Stimulated activated memory B cell treated with anti-CD40 and anti-IgM and Interleukin-4, amounts not matched to agents 10 μg/mL and 1 μg/mL and 100 μg/mL, for 72 hours (primary cell): ENCODE measurements around the gene HCST.
"Not testable (repeated sequence)": the region's sequence is repeated elsewhere in the genome, so short reads cannot be mapped to it uniquely, and the experiment has no call there.

Source experiments
- ATAC-seq: fragments of 150-1000 bp; cut with Tn5 transposase; 2 replicates; pipeline ENCODE4 v1.10.0; 2021
- H3K27ac Mint-ChIP-seq: one replicate; pipeline ENCODE4 v1.8.0; 2022; ENCODE audit warnings: mild to moderate bottlenecking, mixed read lengths
- H3K27me3 Mint-ChIP-seq: one replicate; pipeline ENCODE4 v1.8.0; 2022; ENCODE audit warnings: mixed read lengths
- H3K36me3 Mint-ChIP-seq: one replicate; pipeline ENCODE4 v1.8.0; 2022; ENCODE audit warnings: mixed read lengths
- H3K4me1 Mint-ChIP-seq: one replicate; pipeline ENCODE4 v1.8.0; 2022; ENCODE audit warnings: mixed read lengths
- H3K4me3 Mint-ChIP-seq: one replicate; pipeline ENCODE4 v1.8.0; 2022; ENCODE audit warnings: mild to moderate bottlenecking, moderate library complexity, mixed read lengths
- H3K9me3 Mint-ChIP-seq: one replicate; pipeline ENCODE4 v1.8.0; 2022; ENCODE audit warnings: mixed read lengths

Gene HCST

DNA sequence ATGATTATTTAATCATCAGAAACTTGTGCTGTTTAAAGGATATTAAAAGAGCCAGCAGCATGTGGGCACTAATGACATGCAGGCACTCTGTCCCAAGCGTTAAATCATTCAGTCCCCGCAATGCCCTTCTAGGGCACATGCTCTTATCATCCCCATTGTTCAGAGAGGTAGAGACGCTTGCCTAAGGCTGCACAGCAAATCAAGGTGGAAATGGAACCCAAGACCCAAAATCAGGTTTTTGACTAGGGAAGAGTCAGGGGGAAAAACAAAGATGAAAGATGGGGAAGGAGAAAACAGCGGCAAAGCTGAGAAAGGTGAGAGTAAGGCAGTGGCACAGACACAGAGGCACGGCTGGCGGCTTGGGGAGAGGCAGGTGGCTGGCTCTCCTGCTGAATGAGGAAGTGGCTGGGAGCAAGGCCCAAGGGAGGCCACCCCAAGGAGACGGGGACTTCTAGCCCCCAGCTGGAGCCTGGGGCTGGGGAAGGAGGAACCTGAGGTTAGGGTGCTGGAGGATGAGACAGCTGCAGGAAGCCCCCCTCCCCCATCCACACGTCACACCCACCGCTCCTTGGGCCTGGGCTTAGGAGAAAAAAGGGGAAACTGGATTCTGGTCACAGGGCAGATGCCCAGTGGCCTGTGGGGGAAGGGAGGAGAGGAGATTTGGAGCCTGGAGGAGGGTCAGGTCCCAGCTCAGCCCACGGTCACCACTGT lies 6.8 kb downstream of the HCST start:
- Mint-ChIP-seq H3K36me3 (no peaks in the 10 kb centered on the region), H3K9me3 (no peaks in the 10 kb centered on the region), H3K27ac (peak overlapping the region; percentile 91), H3K27me3 (no peaks in the 10 kb centered on the region), H3K4me1 (peaks cover 74% of the 10 kb centered on the region), H3K4me3 (peak overlapping the region; percentile 55)
- ATAC-seq, result peak; percentile 90

DNA sequence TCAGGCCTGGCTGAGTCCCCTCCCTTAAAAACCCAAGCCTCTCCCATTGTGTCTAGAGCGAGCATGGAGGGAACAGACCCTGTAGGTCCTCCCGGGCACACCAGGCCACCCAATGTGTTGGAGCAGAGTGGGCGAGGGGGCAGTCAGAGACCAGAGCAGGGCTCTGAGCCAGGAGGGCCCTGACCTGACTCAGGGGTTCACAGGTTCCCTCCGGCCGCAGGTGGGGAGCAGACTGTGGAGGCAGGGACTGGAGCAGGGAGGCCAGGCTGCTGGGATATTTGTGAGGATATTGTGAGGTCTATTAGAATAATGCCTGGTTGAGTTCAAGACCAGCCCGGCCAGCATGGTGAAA lies 7.3 kb downstream of the HCST start:
- Mint-ChIP-seq H3K4me1 (peaks cover 72% of the 10 kb centered on the region), H3K27me3 (no peaks in the 10 kb centered on the region), H3K9me3 (no peaks in the 10 kb centered on the region), H3K36me3 (no peaks in the 10 kb centered on the region), H3K4me3 (peak overlapping the region; percentile 55), H3K27ac (peak overlapping the region; percentile 91)
- ATAC-seq, result no peak

DNA sequence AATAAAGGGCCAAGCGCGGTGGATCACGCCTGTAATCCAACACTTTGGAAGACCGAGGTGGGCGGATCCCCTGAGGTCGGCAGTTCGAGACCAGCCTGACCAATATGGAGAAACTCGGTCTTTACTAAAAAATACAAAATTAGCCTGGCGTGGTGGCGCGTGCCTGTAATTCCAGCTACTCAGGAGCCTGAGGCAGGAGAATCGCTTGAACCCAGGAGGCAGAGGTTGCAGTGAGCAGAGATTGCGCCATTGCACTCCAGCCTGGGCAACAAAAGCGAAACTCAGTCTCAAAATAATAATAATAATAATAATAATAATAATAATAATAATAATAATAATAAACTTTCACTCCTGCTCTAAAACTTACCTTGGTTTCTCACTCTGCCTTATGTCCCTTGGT lies 8.0 kb downstream of the HCST start:
- not testable (repeated sequence) for ATAC-seq, H3K4me3 Mint-ChIP-seq, H3K9me3 Mint-ChIP-seq, H3K27me3 Mint-ChIP-seq, H3K36me3 Mint-ChIP-seq
- Mint-ChIP-seq H3K27ac (peak overlapping the region; percentile 91), H3K4me1 (peaks cover 72% of the 10 kb centered on the region)

DNA sequence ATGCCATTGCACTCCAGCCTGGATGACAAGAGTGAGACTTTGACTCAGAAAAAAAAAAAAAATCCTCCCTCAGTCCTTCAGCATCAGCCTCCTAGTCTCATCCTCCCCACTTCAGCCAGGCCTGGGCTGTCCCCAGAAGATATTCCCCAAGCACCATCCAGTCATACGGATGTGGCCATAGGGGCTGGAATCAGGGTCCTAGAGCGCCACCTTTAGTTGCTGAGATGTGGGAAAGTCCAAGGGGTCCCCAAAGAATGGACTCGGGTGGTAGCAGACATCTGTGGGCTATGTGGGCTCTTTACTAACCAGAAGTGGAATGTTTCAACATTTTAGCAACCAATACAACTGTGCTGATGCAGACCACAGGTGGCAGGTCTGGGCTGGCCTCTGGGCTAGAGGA lies 8.8 kb downstream of the HCST start:
- no peak for ATAC-seq
- Mint-ChIP-seq H3K4me1 (peaks cover 80% of the 10 kb centered on the region), H3K4me3 (no peak overlapping the region), H3K9me3 (no peaks in the 10 kb centered on the region), H3K36me3 (no peaks in the 10 kb centered on the region), H3K27me3 (no peaks in the 10 kb centered on the region), H3K27ac (peak overlapping the region; percentile 88)

DNA sequence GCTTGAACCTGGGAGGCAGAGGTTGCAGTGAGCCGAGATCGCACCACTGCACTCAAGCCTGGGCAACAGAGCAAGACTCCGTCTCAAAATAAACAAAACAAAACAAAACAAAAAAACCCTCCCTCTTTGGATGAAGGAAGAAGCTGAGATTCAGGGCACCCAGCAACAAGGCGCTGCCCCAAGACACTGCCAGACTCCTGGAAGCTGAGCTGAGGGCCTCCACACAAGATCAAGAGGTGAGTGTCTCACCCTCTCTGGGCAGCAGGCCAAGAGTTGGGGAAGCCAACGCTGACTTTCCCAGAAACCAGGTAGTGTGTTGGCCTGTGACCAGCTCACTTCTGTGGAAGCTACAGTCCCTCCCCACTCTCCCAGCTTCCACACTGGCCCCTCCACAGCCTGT lies 9.5 kb downstream of the HCST start:
- Mint-ChIP-seq H3K27me3 (no peaks in the 10 kb centered on the region), H3K9me3 (no peaks in the 10 kb centered on the region), H3K4me3 (peak overlapping the region; percentile 39), H3K4me1 (peaks cover 79% of the 10 kb centered on the region), H3K27ac (peak overlapping the region; percentile 88), H3K36me3 (no peaks in the 10 kb centered on the region)
- no peak for ATAC-seq

DNA sequence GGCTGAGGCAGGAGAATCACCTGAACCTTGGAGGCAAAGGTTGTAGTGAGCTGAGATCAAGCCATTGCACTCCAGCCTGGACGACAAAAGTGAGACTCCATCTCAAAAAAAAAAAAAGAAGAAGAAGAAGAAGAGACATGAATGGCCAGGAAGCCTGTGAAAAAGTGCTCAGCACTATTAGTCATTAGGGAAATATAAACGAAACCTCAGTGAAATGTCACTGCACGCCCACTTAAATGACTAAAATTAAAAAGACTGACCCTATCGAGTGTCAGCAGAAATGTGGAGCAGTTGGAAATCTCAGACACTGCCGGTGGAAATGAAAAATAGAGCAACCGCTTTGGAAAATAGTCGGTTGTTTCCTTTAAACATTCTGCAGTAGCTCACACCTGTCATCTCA lies 11.3 kb downstream of the HCST start:
- Mint-ChIP-seq H3K4me3 (peak overlapping the region; percentile 64), H3K9me3 (no peaks in the 10 kb centered on the region)
- peak; percentile 57 for ATAC-seq

DNA sequence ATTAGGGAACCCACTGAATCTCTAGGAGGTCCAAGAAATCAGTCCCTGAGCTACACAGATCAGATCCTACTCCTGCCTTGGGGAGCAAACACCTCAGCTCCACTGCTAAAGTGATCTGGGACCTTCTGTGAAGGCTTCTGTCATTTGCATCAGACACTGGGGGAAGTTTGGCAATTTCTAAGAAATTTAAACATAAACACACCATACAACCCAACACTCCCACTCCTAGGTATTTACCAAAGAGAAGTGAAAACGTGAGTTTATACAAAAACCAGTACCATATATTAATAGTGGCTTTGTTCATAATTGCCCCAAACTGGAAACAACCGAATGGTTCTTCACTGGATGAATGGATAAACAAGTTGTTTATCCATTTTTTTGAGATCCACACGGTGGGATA lies 13.1 kb downstream of the HCST start:
- no peaks in the 10 kb centered on the region for H3K9me3 Mint-ChIP-seq
- H3K36me3 Mint-ChIP-seq, result no peaks in the 10 kb centered on the region
- H3K4me1 Mint-ChIP-seq, result peaks cover 54% of the 10 kb centered on the region
- no peak overlapping the region for H3K4me3 Mint-ChIP-seq
- peak; percentile 86 for ATAC-seq
- H3K27me3 Mint-ChIP-seq, result no peaks in the 10 kb centered on the region
- H3K27ac Mint-ChIP-seq, result peak overlapping the region; percentile 90

More for the DNA sequence above, 11.3 kb downstream of the HCST start:
- H3K4me1 Mint-ChIP-seq, result peaks cover 61% of the 10 kb centered on the region
- no peaks in the 10 kb centered on the region for H3K36me3 Mint-ChIP-seq
- H3K27me3 Mint-ChIP-seq, result no peaks in the 10 kb centered on the region
- H3K27ac Mint-ChIP-seq, result peak overlapping the region; percentile 90

DNA sequence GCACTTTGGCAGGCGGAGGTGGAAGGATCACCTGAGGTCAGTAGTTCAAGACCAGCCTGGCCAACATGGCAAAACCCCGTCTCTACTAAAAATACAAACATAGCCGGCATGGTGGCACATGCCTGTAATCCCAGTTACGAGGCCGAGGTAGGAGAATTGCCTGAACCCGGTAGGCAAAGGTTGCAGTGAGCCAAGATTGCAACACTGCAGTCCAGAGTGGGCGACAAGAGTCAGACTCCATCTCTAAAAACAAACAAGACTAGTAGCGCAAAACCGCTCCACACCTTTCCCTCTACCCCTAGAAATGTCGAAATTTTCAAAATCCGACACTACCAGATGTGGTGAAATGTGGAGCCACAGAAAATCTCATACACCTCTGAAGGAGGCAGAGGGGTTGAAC lies 17.0 kb downstream of the HCST start:
- Mint-ChIP-seq H3K9me3 (no peaks in the 10 kb centered on the region), H3K4me3 (no peak overlapping the region), H3K27ac (peak overlapping the region; percentile 32), H3K36me3 (no peaks in the 10 kb centered on the region), H3K27me3 (no peaks in the 10 kb centered on the region), H3K4me1 (peaks cover 25% of the 10 kb centered on the region)
- no peak for ATAC-seq

DNA sequence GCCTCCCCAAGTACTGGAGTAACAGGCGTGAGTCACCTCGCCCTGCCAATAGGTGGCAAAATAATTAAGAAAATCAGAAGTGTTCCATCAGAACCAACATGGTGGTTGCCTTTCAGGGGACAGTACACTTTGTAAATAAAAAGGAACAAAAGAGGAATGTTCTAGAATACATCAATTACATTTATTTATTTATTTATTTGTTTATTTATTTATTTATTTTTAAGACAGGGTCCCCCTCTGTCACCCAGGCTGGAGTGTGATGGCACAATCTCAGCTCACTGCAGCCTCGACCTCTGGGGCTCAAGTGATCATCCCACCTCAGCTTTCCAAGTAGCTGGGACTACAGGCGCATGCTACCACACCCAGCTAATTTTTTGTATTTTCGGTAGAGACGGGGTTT lies 18.7 kb downstream of the HCST start:
- H3K9me3 Mint-ChIP-seq, result peaks cover 7% of the 10 kb centered on the region
- peaks cover 8% of the 10 kb centered on the region for H3K36me3 Mint-ChIP-seq
- no peak overlapping the region for H3K27ac Mint-ChIP-seq
- no peak for ATAC-seq
- H3K4me3 Mint-ChIP-seq, result no peak overlapping the region
- peaks cover 9% of the 10 kb centered on the region for H3K4me1 Mint-ChIP-seq
- no peaks in the 10 kb centered on the region for H3K27me3 Mint-ChIP-seq

DNA sequence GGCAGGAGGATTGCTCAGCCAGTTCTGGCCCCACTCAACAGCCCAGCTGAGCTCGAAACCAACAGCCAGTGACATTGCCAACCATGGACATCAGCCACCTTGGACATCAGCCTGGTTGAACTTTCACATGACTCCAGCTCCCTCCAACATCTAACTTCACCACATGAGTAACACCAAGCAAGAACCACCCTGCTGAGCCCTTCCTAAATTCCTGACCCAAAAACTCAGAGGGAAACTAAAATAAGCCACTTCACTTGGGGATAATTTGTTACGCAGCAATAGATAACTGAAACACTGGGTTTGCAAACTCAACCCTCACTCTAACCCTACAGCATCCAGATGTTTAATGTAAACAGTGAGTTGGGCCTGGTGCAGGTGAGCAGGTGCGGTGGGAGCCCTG lies 23.2 kb downstream of the HCST start:
- Mint-ChIP-seq H3K27me3 (no peaks in the 10 kb centered on the region), H3K27ac (peak overlapping the region; percentile 56), H3K36me3 (peaks cover 11% of the 10 kb centered on the region), H3K4me3 (no peak overlapping the region), H3K9me3 (peaks cover 12% of the 10 kb centered on the region), H3K4me1 (peaks cover 34% of the 10 kb centered on the region)
- ATAC-seq, result no peak

DNA sequence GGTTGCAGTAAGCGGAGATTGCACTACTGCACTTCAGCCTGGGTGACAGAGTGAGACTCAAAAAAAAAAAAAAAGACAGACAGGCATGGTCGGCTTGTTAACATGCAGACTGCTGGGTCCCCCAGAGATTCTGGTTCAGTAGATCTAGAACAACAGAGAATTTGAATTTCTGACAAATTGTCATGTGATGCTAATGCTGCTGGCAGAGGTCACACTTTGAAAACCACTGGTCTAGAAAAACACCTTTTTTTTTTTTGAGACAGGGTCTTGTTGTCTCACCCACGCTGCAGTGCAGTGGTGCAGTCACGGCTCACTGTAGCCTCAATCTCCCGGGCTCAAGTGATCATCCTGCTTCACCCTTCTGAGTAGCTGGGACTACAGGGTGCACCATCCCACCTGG lies 26.2 kb downstream of the HCST start:
- Mint-ChIP-seq H3K4me1 (peaks cover 48% of the 10 kb centered on the region), H3K27ac (peak overlapping the region; percentile 56), H3K27me3 (no peaks in the 10 kb centered on the region), H3K4me3 (peak overlapping the region; percentile 37), H3K36me3 (peaks cover 11% of the 10 kb centered on the region), H3K9me3 (peaks cover 12% of the 10 kb centered on the region)
- ATAC-seq, result peak; percentile 70

DNA sequence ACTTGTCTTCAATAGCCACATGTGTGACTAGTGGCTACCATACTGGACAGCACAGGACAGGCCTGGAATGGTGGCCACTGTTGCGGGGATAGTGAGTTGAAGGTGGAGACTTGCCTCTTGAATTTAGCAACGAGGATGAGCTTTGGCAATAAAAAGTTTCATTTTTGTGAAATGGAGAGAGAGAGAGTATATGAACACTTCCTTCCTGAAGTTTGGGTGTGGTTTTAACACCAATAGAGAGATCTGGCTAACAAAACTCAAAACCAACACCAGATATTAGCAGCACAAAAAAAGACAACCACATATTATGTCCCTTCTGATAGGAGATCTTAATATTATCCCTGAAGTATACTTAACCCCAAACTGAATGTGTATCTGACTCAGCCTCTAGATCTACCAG lies 27.5 kb downstream of the HCST start:
- ATAC-seq, result no peak
- H3K4me1 Mint-ChIP-seq, result peaks cover 48% of the 10 kb centered on the region
- no peaks in the 10 kb centered on the region for H3K27me3 Mint-ChIP-seq
- H3K27ac Mint-ChIP-seq, result peak overlapping the region; percentile 78
- H3K4me3 Mint-ChIP-seq, result peak overlapping the region; percentile 49
- H3K36me3 Mint-ChIP-seq, result peaks cover 11% of the 10 kb centered on the region
- peaks cover 12% of the 10 kb centered on the region for H3K9me3 Mint-ChIP-seq

DNA sequence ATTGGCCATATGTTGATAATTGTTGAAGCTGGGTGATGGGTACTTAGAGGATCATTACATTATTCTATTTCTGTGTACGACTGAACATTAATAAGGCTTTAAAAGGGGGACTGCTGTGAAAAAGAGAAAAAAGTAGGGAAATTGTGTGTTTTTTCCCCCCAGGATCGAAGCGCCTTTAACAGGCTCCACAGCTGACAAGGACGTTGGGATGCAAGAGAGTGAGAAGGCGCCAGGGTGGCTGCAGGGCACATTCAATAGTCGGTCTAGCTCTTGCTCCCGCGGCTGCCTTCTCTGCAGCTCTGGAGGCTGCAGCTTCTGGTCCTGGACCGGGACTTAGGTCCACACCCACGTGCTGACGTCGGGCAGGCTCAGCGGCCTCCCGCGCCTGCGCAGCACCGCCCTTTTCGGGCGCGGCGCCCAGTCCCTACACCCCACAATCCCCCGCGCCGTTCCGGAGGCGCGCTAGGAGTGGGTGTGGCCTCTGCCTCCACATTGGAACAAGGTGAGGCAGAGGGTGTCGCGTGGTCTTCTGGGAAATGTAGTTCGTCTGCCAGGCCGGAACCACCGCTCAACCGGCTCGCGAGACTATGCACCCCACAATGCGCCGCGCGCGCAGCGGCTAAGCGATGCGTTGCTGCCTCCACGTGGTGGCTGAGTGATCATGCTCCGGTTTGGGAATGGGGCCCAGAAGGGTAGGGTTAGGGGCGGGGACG lies 29.0 kb downstream of the HCST start:
- H3K4me3 Mint-ChIP-seq, result peak overlapping the region; percentile 73
- ATAC-seq, result peak; percentile 97
- H3K4me1 Mint-ChIP-seq, result peaks cover 56% of the 10 kb centered on the region
- peaks cover 4% of the 10 kb centered on the region for H3K9me3 Mint-ChIP-seq
- H3K27me3 Mint-ChIP-seq, result peaks cover 11% of the 10 kb centered on the region
- peak overlapping the region; percentile 78 for H3K27ac Mint-ChIP-seq
- H3K36me3 Mint-ChIP-seq, result no peaks in the 10 kb centered on the region

DNA sequence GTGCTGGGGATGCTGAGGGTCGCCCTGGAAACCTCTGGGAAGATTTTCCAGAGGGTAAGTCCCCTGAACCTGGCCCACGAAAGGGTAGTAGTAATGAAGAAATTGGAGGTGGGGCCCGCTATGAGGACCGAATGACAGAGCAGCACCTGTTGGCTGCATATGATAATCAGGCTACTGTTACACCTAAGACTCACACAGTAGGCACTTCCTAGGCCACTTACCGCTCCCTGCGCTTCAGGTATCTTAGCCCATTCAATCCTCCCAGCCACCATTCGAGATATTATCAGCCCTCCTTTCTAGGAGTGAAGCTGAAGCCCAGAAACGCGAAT lies 29.5 kb downstream of the HCST start:
- Mint-ChIP-seq H3K9me3 (peaks cover 4% of the 10 kb centered on the region), H3K4me1 (peaks cover 51% of the 10 kb centered on the region), H3K27ac (no peak overlapping the region), H3K36me3 (no peaks in the 10 kb centered on the region), H3K27me3 (peaks cover 12% of the 10 kb centered on the region), H3K4me3 (peak overlapping the region; percentile 73)
- no peak for ATAC-seq

DNA sequence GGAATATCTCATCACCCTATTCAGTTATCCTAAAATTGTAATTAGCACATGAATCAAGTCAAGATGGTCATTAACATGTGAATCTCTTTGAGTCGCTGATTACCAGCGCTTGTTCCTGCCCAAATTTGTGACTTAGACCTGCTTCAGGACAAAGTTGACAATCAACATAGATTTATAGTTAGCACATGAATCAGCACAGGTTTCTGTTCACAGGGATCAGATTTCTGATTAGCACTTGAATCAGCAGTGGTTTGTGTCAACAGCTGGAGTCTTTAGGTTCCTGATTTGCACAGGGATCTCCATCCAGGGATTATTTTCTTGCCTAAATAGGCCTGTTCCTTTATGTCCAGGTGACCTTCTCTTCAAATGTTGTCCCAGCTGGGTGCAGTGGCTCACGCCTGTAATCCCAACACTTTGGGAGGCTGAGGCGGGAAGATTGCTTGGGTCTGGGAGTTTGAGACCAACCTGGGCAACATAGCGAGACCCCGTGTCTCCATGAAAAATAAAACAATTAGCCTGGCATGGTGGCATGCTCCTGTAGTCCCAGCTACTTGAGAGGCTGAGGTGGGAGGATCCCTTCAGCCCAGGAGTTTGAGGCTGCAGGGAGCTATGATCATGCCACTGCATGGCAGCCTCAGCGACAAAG lies 30.1 kb downstream of the HCST start:
- no peak overlapping the region for H3K27ac Mint-ChIP-seq
- peaks cover 4% of the 10 kb centered on the region for H3K9me3 Mint-ChIP-seq
- no peaks in the 10 kb centered on the region for H3K36me3 Mint-ChIP-seq
- H3K4me3 Mint-ChIP-seq, result no peak overlapping the region
- peaks cover 47% of the 10 kb centered on the region for H3K4me1 Mint-ChIP-seq
- H3K27me3 Mint-ChIP-seq, result peaks cover 13% of the 10 kb centered on the region
- ATAC-seq, result no peak
